HG02938 (cell line): ENCODE results near the gene MAPT.

Source experiments
- ATAC-seq: cut with Tn5 transposase; IDR thresholded peaks from one replicate; pipeline ENCODE4 v1.9.1; 2021; ENCODE audit warnings: mild to moderate bottlenecking, moderate library complexity; ENCODE audit not compliant: unreplicated experiment

MAPT gene

DNA sequence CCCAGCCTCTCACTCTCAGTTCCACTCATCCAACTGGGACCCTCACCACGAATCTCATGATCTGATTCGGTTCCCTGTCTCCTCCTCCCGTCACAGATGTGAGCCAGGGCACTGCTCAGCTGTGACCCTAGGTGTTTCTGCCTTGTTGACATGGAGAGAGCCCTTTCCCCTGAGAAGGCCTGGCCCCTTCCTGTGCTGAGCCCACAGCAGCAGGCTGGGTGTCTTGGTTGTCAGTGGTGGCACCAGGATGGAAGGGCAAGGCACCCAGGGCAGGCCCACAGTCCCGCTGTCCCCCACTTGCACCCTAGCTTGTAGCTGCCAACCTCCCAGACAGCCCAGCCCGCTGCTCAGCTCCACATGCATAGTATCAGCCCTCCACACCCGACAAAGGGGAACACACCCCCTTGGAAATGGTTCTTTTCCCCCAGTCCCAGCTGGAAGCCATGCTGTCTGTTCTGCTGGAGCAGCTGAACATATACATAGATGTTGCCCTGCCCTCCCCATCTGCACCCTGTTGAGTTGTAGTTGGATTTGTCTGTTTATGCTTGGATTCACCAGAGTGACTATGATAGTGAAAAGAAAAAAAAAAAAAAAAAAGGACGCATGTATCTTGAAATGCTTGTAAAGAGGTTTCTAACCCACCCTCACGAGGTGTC, 131.3 kb downstream of the MAPT start:
- ATAC-seq, result no peak

DNA sequence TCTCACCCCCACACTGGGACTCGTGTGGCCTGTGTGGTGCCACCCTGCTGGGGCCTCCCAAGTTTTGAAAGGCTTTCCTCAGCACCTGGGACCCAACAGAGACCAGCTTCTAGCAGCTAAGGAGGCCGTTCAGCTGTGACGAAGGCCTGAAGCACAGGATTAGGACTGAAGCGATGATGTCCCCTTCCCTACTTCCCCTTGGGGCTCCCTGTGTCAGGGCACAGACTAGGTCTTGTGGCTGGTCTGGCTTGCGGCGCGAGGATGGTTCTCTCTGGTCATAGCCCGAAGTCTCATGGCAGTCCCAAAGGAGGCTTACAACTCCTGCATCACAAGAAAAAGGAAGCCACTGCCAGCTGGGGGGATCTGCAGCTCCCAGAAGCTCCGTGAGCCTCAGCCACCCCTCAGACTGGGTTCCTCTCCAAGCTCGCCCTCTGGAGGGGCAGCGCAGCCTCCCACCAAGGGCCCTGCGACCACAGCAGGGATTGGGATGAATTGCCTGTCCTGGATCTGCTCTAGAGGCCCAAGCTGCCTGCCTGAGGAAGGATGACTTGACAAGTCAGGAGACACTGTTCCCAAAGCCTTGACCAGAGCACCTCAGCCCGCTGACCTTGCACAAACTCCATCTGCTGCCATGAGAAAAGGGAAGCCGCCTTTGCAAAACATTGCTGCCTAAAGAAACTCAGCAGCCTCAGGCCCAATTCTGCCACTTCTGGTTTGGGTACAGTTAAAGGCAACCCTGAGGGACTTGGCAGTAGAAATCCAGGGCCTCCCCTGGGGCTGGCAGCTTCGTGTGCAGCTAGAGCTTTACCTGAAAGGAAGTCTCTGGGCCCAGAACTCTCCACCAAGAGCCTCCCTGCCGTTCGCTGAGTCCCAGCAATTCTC, 132.1 kb downstream of the MAPT start:
- ATAC-seq, result no peak

DNA sequence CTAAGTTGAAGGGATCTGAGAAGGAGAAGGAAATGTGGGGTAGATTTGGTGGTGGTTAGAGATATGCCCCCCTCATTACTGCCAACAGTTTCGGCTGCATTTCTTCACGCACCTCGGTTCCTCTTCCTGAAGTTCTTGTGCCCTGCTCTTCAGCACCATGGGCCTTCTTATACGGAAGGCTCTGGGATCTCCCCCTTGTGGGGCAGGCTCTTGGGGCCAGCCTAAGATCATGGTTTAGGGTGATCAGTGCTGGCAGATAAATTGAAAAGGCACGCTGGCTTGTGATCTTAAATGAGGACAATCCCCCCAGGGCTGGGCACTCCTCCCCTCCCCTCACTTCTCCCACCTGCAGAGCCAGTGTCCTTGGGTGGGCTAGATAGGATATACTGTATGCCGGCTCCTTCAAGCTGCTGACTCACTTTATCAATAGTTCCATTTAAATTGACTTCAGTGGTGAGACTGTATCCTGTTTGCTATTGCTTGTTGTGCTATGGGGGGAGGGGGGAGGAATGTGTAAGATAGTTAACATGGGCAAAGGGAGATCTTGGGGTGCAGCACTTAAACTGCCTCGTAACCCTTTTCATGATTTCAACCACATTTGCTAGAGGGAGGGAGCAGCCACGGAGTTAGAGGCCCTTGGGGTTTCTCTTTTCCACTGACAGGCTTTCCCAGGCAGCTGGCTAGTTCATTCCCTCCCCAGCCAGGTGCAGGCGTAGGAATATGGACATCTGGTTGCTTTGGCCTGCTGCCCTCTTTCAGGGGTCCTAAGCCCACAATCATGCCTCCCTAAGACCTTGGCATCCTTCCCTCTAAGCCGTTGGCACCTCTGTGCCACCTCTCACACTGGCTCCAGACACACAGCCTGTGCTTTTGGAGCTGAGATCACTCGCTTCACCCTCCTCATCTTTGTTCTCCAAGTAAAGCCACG, 133.0 kb downstream of the MAPT start:
- ATAC-seq, result no peak

DNA sequence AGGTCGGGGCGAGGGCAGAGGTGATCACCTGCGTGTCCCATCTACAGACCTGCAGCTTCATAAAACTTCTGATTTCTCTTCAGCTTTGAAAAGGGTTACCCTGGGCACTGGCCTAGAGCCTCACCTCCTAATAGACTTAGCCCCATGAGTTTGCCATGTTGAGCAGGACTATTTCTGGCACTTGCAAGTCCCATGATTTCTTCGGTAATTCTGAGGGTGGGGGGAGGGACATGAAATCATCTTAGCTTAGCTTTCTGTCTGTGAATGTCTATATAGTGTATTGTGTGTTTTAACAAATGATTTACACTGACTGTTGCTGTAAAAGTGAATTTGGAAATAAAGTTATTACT, 133.6 kb downstream of the MAPT start:
- ATAC-seq, result no peak

DNA sequence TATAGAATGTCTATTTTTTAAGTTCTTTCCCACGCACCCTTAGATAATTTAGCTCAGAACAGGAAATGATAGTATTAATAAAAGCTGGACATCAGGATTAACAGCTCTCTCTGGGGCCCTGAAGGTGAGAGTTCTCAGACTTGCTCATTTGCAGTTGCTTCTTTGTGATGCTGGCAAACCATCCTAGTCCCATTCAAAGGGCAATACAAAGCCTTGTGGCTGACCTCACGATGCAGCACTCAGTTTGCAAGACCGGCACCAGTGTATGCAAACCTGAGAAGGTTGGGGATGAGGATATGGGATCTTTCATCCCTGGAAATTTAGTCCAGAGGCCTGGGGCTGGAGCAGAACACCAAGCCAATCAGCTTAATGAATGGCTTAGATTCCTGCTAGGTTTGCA, 134.0 kb downstream of the MAPT start:
- ATAC-seq, result no peak

DNA sequence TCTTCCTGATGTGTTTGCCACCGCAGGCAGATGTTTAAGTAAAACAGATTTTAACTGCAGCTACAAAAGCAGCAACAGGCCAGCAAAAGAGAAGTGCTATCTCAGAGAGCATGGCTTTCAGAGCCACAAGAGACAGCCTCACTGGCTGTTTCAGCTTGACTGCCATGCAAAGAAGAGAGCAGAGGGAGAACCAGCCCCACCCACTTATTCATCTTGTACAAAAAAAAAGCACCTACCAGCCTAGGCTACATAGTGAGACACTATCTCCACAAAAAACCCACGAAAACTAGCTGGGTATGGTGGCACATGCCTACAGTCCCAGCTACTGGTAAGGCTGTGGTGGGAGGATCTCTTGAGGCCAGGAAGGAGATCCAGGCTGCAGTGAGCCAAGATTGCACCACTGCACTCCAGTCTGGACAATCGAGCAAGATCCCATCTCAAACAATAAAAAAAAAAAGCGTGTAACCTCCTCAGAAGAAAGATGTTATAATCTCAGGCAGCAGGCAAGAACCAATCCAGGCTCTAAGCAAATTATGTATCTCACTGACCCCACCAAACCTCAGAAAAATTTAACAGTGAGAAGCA, 134.7 kb downstream of the MAPT start:
- no peak for ATAC-seq

DNA sequence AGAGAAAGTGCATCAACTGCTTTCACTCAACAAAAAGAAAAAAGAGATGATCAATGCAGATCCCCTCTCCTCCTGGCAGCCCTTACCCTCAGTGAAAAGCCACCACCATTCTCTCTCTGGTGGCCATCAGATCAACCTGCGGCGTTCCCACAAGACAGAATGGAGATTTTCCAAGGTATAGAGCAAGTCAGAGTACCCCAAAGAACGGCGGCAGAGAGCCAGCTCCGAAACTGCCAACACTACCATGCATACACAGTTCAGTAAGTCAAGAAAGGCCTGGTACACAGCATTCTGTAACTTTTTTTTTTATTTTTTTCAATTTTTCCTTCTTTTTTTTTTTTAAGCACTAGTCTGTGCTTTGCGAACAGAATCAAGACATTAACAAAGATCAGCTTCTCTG, 135.3 kb downstream of the MAPT start:
- ATAC-seq, result no peak

DNA sequence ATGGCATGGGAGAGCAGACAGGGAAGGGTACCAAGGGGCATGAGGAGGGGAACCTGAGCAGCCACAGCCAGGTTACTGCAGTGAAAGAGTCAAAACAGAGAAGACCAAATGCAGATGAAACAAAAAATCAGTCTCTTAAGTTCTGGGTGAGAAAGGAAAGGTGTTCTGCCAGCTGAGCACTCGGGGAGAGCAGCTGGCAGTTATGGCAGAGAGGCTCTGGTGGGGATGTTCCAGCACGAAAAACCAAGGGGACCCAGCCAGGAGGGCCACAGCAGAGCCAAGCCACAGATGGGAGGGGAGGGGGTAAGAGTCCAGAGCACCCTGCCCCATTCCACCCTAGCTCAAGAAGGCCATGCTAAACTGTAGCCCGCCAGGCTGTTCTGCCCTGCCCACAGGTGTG, 136.4 kb downstream of the MAPT start:
- ATAC-seq, result no peak

DNA sequence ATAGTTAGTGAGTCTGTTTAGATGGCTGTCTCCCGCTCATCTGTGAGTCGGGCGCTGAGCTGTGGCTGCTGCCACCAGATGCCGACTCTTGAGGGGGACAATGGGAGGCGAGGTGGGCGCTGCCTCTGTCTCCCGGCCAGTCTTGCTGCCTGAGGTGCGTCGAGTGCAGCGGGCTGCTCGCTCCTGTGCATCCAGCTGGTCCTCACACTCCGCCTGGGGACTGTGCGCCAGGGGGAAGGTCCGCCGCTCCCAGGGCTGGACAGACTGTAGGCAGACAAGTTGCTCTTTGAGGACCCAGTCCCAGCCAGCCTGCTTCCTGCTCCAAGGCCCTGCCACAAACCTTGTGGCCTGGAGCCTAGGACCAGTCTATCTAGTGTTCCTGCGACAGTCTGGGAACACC, 137.1 kb downstream of the MAPT start:
- no peak for ATAC-seq

DNA sequence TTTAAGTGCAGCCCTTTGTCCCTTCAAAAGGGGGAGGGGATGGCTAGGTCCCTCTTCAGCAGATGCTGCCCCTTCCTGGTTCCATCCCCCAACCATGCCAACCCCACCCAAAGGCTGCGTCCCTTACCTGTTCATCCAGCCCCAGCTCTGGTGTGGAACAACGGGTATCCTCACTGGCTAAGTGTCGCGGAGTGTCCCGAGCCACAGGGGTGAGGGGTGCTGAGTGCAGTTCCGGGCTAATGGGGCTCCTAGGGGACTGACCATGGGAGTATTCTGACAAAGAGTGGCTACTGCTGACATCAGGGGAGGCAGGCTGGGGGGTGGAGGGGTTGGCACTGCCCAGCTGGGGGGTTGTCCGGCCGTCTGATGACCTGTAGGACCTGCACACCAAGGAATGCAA, 137.6 kb downstream of the MAPT start:
- ATAC-seq, result no peak

DNA sequence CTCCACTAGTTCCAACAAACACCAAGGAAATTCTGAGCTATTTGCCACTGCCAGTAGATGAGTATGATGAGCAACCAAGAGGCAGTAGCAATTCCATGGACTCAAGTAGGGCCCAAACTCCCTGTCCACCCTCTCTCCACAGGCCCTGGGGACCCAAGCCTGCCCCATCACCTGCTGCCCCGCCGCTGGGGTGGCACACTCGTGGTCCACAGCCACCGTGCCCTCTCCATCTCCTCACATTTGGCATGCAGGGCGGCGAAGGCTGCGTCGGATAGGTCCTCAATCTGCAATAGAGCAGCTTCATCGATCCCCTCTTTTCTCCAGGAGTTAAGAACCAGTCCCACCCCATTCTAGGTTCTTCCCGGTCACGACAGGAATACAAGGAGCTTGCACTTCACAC, 138.6 kb downstream of the MAPT start:
- ATAC-seq, result no peak

DNA sequence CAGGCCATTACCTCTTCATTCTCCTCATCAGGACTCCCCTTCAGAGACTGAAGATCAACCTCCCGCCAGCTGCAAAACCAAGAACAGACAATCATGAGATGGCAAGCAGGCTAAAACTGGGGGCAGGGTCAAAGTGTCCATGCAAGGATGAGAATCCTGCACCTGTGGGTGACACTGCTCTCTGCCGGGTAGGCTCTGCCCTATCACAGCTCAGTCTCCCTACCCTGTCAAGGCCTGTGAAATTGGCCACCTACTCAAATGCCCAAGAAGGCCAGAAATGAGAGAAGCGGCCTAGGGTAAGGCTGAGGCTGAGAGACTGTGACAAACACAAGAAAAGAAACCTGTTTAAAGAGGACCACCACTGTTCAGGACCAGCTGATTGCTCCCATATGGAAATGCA, 139.0 kb downstream of the MAPT start:
- no peak for ATAC-seq

DNA sequence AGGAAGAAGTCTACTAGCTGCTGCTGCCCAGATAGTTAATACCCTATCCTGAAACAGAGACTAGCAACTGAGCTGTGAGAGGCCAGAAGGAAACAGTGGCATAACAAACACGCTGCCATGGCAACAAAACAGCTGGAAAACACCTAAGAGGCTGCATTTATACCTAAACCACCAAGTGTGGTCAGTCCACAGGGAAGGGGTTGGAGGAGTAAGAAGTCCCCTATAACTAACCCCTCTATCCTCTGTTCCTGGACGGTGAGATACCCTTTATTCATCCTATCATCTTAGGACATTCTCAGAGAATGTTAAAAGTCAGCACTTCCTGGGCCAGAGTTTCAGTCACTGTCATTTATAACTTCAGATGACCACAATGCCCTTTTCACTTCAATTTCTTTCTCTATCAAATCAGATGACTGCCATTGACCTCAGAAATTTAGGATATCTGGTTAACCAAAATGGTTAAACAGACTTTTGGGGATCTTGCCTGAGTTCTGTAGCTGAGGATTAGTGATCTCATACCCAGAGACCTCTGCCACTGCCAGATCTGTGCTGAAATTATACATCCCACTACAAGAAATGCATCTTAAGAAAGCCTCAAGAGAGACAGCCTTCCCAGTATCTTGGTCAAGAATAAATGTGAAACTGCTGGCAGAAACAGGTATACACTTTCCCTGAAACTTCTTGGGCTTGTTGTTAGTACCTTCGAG, 140.9 kb downstream of the MAPT start:
- no peak for ATAC-seq

DNA sequence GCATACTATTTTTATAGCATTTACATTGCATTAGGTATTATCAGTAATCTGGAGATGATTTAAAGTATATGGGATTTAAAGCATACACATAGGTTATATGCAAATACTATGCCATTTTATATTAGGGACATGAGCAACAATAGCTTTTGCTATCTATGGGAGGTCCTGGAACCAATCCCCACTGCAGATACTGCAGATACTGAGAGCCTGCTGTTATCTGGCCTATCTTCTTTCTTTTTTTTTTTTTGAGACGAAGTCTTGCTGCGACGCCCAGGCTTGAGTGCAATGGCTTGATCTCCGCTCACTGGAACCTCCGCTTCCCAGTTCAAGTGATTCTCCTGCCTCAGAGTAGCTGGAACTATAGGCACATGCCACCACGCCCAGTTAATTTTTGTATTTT, 142.1 kb downstream of the MAPT start:
- no peak for ATAC-seq

DNA sequence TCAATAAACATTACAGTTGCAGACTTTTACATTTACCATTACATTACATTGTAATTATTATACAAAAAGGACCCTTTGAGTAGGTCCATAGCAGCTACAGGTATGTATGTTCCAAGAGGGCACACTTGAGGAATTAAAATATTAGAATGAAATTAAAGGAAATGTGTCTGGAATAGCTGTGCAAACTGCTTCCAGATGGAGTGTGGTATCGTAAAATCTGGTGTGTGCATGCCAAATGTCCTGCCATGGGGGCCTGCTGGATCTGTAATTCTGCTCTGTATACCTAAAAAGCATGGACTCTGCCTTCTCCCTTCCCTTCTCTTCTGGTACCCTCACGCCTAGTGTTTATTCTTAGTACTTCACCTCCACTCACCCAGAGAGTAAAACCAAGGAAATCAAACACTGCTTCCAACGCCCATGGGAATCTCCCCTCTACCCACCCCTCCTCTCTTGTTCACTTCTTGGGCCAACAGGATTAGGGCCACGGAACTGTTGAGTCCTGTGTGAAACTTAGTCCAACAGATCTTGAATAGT, 143.4 kb downstream of the MAPT start:
- ATAC-seq, result no peak

DNA sequence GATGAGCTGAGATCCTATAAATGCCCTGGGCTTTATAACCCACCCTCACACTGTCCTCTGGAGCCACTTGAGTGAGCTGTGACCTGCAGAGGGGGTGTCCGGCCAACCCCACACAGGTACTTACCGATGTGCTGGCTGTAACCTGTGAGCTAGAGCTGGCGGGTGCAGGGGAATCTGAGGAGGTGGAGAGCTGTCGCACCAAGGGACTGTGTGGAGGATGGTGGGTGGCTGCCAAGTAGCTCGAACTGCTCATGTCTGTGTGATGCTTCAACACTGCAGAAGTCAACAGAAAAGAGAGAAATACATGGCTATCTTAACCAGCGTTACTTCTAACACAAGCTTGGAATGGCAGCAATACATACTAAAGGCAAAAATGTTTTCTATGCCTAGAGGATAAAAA, 144.1 kb downstream of the MAPT start:
- no peak for ATAC-seq

DNA sequence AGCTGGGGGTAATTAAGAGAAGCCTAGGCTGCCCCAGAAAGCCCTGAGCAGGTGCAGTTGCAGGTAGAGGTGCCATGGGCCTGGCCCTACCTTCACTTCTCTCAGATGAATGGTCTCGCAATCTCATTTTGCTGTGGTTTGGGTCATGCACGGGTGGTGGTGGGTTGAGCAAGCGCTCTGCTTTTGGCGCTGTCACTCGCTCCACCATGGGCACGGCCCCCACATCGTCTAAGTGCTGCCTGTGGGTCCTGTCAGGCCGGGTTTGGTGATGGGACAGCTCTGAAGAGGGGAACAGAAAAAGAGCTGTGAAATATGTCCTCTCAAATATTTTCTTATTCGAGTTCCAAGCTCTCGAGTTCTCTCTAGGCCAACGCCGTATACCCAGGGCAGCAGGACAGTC, 144.6 kb downstream of the MAPT start:
- ATAC-seq, result no peak

DNA sequence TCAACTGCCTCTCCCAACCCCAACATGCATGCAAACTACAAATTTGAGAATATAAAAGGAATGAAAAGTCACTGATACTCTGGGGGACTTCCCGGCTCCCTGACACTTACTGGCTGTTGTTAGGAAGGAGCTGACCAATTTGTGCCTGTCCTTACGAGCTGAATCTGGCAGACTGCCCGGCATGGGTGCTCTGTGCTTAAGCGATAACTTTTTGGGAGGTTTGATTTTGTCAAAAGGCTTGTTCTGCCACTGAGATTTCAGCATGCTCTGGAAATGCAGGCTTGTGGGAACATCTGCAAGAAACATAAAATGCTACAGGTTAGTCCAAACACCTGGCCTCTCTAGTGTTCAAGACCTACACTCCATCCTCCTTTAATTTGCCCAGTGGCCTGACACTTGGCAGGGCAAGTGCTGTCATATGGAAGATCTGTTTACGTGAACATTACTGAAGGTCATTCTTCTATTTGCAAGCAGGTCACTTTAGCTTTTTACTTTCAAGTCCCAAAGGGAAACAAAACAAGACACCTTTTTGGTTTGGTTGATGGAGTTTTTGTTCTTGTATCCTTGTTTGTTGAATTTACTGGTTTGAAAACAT, 145.3 kb downstream of the MAPT start:
- no peak for ATAC-seq

DNA sequence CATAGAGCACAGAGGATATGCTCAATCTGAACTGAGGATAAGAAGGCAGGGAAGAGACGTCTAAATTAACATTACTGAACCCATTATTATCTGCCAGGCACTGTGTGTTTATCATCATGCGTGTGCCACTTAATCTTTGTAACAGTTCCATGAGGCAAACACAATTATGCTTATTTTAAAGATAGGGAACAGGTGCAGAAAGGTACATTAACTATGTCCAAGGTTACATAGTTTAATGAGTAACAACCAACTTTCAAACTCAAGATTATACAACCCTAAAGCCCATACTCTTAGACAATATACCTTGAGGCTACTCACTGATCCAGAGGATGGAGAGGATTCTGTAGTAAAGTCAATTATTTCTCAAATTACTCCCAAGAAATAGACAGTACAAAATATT, 147.9 kb downstream of the MAPT start:
- ATAC-seq, result no peak

DNA sequence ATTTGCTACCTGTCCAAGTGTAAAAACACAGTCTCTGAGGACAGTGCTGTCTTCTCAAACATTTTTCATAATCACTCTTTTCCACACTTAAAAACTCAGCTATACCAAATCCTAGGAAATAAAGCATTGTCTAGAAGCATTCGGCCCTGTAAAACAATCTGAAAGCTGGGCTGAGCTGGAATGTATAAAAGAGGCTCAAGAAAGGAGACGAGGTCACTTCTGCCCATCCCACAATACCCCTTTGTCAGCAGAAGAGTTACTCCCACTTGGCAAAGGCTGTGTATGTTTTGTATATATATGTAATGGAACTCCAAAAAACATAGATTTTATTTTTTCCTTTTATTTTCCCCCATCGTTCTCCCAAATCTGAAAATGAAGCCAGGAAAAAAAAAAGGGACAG, 148.6 kb downstream of the MAPT start:
- no peak for ATAC-seq
